IPS-15b (cell line): ENCODE data around the gene TCERG1L.

Experiments
- H3K27me3 ChIP-seq: one replicate; pipeline ENCODE4 v1.6.1; 2013; ENCODE audit warnings: low read length; ENCODE audit not compliant: control insufficient read depth, insufficient read depth
- H3K36me3 ChIP-seq: one replicate; pipeline ENCODE4 v1.6.1; 2013; ENCODE audit warnings: low read length; ENCODE audit not compliant: control insufficient read depth, insufficient read depth
- H3K4me1 ChIP-seq: one replicate; pipeline ENCODE4 v1.6.1; 2013; ENCODE audit warnings: mild to moderate bottlenecking, low read length; ENCODE audit not compliant: control insufficient read depth, insufficient read depth
- H3K4me3 ChIP-seq: one replicate; pipeline ENCODE4 v1.5.1; 2013; ENCODE audit warnings: low read depth, low read length
- H3K9ac ChIP-seq: one replicate; pipeline ENCODE4 v1.6.1; 2013; ENCODE audit warnings: low read depth, mild to moderate bottlenecking, low read length
- H3K9me3 ChIP-seq: one replicate; pipeline ENCODE4 v1.6.1; 2013; ENCODE audit warnings: mild to moderate bottlenecking, low read length; ENCODE audit not compliant: control insufficient read depth, insufficient read depth

The TCERG1L gene

DNA sequence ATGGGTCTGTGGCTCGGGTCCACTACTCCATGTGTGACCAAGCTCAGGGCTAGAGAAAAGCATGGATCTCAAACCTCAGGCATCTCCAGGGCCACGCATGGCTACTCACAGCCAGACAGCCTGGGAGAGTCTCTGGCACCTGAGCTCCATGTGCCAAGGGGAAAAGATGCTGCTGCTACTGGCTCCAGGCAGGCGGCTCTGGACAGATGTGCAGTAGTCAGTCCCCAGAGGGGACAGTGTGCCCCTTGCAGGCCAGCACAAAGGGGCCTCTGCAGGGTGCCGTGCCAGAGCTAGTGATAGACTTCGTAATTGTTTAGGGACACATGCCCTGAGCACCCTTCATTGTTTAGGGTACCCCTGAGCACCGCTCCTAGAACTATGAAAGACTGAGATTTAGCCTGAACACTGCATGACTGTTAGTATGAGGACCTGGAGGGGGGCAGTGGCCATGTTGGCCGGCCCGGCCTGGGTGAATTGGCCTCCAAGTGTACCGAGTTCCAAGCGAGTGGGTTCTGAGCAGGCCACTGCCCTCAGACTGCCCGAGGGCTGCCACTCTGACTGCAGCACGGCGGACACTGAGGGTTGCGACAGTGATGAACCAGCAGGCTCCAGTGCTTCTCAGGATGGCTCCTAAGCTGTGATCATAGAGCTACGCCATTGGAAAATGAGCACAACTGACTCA lies 80.7 kb downstream of the TCERG1L start:
- H3K27me3 ChIP-seq, result no peaks in the 10 kb centered on the region
- H3K4me1 ChIP-seq, result no peaks in the 10 kb centered on the region
- no peak overlapping the region for H3K9ac ChIP-seq
- H3K9me3 ChIP-seq, result no peaks in the 10 kb centered on the region
- no peak overlapping the region for H3K4me3 ChIP-seq
- H3K36me3 ChIP-seq, result no peaks in the 10 kb centered on the region

DNA sequence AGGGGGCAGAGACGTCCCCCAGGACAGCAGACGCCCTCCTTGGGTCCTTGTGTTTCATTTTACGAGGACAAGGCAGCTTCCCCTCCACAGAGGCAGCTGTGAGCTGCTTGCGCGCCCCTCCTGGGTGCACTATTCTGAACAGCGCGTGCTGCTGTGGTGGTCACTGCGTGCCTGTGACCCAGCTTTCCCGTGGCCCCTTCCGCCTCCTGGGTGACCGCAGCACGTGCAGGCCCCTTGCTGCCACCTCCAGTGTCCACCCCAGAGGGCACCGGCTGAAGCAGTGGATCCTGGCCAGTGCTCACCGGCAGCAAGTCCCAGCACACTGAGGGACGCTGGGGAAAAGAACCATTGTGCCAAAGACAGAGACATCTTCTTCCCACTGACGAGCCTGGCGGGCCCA lies 81.4 kb downstream of the TCERG1L start:
- no peaks in the 10 kb centered on the region for H3K4me1 ChIP-seq
- H3K9me3 ChIP-seq, result no peaks in the 10 kb centered on the region
- no peaks in the 10 kb centered on the region for H3K27me3 ChIP-seq
- no peaks in the 10 kb centered on the region for H3K36me3 ChIP-seq
- no peak overlapping the region for H3K4me3 ChIP-seq
- no peak overlapping the region for H3K9ac ChIP-seq

DNA sequence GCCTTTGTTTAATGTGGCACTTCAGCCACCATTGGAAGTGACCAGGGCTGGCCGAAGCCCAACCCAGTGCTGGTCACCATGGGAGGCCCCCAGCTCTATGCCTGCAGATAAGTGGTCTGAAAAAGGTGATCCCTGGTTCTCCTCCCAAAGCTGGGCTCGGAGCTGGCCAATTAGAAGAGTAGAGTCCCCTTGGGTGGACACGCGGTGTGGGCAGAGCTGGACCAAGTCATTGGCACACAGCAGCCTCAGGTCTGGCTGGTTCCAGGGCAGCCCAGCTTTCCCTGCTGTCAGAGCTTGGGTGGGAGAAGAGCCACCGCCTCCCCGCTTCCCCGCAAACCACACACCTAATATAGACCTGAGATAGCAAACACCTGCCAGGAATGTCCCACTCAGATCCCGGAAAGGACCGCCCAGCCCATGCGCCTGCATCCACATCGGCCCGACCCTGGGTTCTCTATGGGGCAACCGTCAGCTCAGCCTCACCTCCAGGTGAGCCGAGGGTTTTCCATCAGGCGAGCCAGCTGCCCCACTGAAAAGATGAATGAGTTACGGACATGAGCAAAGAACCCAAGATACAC lies 84.3 kb downstream of the TCERG1L start:
- Histone ChIP-seq H3K27me3 (no peaks in the 10 kb centered on the region), H3K4me3 (no peak overlapping the region), H3K4me1 (no peaks in the 10 kb centered on the region), H3K36me3 (no peaks in the 10 kb centered on the region), H3K9ac (no peak overlapping the region), H3K9me3 (no peaks in the 10 kb centered on the region)

DNA sequence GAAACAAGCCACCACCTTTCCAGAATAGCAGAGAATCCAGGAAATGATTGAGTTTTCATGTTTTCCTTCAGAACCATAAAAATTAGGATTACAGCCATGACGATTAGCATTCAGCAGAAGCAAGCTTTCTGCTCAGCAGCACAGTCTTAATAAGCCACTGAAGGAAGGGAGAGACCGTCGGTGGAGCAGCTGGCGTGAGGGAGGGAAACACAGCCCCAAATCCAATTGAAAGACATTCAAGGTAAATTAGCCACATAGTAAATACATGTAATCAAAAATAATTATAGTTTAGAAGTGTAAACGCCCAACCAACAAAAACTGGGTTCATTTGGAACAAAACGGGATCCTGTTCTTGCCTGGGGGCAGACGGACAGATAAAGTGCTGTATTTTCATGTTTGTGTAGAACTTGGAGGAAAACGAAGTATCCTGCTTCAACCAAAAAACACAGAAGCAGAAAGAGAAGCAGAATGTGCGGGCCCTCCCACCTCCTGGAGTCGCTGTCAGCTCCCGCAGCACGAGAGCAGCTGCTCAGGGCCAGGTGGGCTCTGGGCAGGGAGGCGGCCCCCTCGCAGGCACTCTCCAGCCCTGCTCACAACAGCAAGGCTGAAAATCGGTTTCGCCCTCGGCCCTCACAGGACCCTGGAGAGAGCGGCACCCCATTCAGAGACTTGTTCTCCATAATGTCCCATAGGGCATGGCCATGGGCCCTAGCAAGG lies 84.9 kb downstream of the TCERG1L start:
- Histone ChIP-seq H3K9ac (no peak overlapping the region), H3K4me1 (no peaks in the 10 kb centered on the region), H3K4me3 (no peak overlapping the region), H3K36me3 (no peaks in the 10 kb centered on the region), H3K9me3 (no peaks in the 10 kb centered on the region), H3K27me3 (no peaks in the 10 kb centered on the region)

DNA sequence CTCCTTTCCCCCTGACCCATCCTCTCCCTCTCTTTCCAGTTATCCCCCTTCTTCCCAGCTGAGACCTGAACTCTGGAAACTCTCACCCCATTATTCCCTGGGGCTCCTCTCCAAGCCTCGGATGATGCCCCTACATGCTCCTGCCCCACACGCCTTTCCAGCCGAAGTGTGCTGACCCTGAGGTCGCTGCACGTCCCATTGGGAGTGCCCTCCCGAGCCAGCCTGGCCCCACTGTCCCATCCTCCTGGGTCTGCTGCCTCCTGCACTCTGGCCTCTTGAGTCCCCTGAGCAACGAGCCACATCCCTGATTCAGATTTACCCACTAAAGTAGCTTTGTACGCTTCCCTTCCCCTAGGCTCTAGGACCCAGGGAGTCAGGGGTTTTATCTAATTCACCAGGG lies 87.4 kb downstream of the TCERG1L start:
- Histone ChIP-seq H3K4me1 (no peaks in the 10 kb centered on the region), H3K36me3 (no peaks in the 10 kb centered on the region), H3K27me3 (no peaks in the 10 kb centered on the region), H3K9ac (no peak overlapping the region), H3K4me3 (no peak overlapping the region), H3K9me3 (no peaks in the 10 kb centered on the region)

DNA sequence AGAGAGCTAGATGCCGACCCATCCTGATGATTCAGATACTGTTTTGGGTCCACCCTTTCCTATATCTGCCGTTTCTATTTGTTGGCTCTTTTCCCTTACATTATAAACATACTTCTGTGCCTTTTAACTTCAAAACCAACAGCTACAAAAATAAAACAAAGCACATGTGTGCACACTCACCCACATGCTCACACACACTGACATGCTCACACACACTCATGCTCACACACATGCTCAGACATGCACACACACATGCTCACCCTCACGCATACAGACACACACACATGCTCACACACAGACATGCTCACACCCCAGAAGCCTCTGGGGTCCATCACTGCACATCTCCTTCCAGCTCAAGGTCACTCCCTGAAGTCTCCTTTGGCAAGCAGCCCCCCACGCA lies 88.1 kb downstream of the TCERG1L start:
- Histone ChIP-seq H3K36me3 (no peaks in the 10 kb centered on the region), H3K9me3 (no peaks in the 10 kb centered on the region), H3K9ac (no peak overlapping the region), H3K27me3 (no peaks in the 10 kb centered on the region), H3K4me1 (no peaks in the 10 kb centered on the region), H3K4me3 (no peak overlapping the region)

DNA sequence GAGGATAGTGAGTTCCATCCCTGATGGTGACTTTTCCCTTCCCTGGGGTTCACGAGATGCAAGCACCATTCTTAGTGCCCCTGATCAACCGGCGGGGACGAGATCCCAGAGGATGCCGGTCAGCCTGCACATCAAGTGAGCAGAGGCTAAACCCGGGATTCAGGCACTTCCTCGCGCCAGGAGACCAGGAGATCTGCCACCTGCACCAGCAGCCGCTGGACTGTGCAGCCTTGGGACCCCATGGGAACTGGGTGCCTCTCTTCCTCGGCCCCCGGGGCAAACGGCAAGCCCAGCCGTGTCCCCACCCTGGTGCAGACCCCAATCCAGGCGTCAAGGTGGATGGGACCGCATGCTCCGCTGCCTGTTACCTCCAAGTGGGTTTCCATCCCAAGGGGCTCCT lies 88.5 kb downstream of the TCERG1L start:
- no peaks in the 10 kb centered on the region for H3K36me3 ChIP-seq
- H3K9me3 ChIP-seq, result no peaks in the 10 kb centered on the region
- H3K4me3 ChIP-seq, result no peak overlapping the region
- H3K9ac ChIP-seq, result no peak overlapping the region
- no peaks in the 10 kb centered on the region for H3K27me3 ChIP-seq
- no peaks in the 10 kb centered on the region for H3K4me1 ChIP-seq

DNA sequence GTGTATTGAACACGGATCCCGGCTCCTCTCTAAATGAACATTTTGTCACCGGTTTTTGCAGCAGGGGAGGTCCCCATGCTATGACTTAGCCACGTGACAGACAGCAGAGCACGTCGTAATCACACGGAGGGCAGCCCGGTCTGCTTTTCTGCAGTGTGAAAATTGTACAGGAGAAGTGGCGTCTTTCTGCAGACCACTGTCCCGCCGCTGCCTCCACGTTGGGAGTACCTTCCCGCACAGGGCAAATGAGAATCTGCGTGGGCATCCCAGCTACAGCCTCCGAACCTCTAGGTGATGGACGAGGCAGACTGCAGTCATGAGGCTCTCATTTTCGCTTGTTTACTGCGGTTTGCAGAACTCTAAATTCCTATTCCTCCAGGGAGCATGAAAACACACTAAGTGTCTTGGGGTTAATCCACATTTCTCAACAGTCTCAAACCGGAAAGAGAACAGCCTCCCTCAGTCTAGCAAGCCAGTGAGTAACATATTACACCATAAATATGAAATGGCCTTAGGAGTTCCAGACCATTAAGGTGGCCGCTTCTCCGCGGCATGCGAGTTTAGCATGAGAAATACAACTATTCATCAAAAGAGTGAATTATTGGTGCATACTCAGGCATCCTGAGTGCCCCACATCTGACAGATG lies 89.8 kb downstream of the TCERG1L start:
- H3K9ac ChIP-seq, result no peak overlapping the region
- H3K36me3 ChIP-seq, result no peaks in the 10 kb centered on the region
- no peaks in the 10 kb centered on the region for H3K9me3 ChIP-seq
- no peak overlapping the region for H3K4me3 ChIP-seq
- no peaks in the 10 kb centered on the region for H3K4me1 ChIP-seq
- no peaks in the 10 kb centered on the region for H3K27me3 ChIP-seq

DNA sequence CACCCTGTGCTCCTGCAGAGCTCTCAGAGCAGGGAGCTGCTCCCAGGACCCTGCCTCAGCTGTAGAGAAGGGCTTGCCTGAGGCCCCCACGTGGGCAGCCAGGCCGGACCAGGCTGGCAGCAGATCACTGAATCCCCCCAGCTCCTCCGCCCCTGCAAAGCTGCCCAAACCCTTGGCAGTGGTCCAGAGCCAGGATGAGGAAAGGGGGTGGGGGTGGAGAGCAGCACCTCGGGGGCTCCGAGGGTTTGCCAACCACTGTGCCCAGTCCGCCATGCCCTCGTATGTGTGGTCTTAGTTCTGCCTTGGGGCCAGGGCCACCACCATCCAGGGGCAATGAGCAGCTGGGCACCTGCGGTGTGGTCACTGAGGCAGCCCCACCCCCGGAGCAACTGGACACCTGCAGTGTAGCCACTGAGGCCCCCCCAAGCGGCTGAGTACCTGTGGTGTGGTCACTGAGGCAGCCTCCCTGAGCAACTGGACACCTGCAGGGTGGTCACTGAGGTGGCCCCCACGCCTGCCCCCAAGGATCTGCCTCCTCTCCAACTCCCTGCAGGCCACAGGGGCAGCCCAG lies 90.8 kb downstream of the TCERG1L start:
- no peaks in the 10 kb centered on the region for H3K4me1 ChIP-seq
- no peak overlapping the region for H3K4me3 ChIP-seq
- no peaks in the 10 kb centered on the region for H3K36me3 ChIP-seq
- no peak overlapping the region for H3K9ac ChIP-seq
- H3K9me3 ChIP-seq, result no peaks in the 10 kb centered on the region
- H3K27me3 ChIP-seq, result no peaks in the 10 kb centered on the region

DNA sequence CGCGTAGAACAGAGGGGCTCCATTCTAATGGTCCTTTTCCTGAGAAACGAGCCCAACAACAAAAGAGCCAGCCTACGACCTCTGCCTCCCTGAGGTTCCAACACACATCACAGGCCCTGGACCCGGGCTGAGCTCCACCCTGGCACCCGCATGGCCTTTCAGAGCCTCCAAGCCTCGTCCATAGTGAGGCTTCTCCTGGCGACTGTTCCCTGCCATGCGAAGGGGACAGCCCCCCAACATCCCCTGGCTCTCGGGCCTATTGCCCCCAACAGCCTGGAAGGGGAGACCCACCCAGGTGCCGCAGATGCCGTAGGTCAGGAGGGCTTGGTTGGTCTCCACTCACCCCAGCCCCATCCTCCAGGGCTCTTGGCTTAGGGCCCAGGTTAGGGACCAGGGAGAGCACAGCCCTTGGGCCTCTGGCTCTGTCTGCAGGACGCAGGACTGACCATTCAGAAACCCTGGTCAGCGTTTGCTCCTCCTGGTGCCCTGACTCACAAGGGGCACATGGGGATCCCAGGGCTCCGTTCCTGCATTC lies 91.5 kb downstream of the TCERG1L start:
- Histone ChIP-seq H3K9me3 (no peaks in the 10 kb centered on the region), H3K4me3 (no peak overlapping the region), H3K9ac (no peak overlapping the region), H3K27me3 (no peaks in the 10 kb centered on the region), H3K36me3 (no peaks in the 10 kb centered on the region), H3K4me1 (no peaks in the 10 kb centered on the region)

DNA sequence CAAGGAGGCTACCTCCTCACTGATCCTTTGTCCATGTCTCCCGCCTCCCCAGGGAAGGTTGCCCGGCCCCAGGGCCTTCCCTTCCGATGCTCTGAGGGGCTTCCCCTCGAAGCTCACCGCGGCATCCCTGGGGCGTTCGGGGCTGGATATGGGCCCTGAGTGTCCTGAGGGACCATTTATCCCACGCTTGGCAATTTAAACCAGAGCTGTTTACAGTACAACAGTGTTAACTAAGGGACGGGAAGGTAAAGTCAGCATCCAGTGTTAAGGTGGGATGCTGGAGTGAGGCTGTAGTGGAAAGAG lies 92.0 kb downstream of the TCERG1L start:
- Histone ChIP-seq H3K9ac (no peak overlapping the region), H3K36me3 (no peaks in the 10 kb centered on the region), H3K4me1 (no peaks in the 10 kb centered on the region), H3K27me3 (no peaks in the 10 kb centered on the region), H3K4me3 (no peak overlapping the region), H3K9me3 (no peaks in the 10 kb centered on the region)
